DMS53 treated with DMSO at 0.1 percent for 48 hours (cell line): ENCODE measurements around the gene BSPH1.
"Not testable (repeated sequence)": the region's sequence is repeated elsewhere in the genome, so short reads cannot be mapped to it uniquely, and the experiment has no call there.

ENCODE experiments used
- DNase-seq: peaks from one replicate; lab custom pipeline; 2025; ENCODE audit not compliant: unreplicated experiment; lab: John Stamatoyannopoulos, UW

Gene BSPH1

GRCh38 chr19:47928581-47928980 lies 63.4 kb downstream of the BSPH1 start:
- DNase-seq: not testable (repeated sequence)

- not testable (repeated sequence) for DNase-seq
Measured at GRCh38 chr19:47920107-47920506, 71.9 kb downstream of the BSPH1 start.
